ENCODE measurements around the gene PDCD11.
"Not testable (repeated sequence)": the region's sequence is repeated elsewhere in the genome, so short reads cannot be mapped to it uniquely, and the experiment has no call there.

Gene PDCD11

GRCh38 chr10:103396067-103396788, at the start of gene PDCD11, which contains the start of gene ATP5MK:
TSS of gene PDCD11 (plus strand) at chr10:103396626. CDS start at chr10:103398427, 1,801 bp downstream.
TSS of gene ATP5MK (minus strand) at chr10:103396475. CDS start at chr10:103392457, 4,018 bp downstream.
- FAIRE-seq (peak; percentile 100), DNase-seq (ENCODE audit: extremely low spot score, insufficient read length, low read depth) (peak; percentile 92)

GRCh38 chr10:103350175-103350516, 46.3 kb upstream of the PDCD11 start:
- FAIRE-seq (no peak), DNase-seq (ENCODE audit: extremely low spot score, insufficient read length, low read depth) (no peak)

GRCh38 chr10:103350517-103351260, 45.7 kb upstream of the PDCD11 start, which contains the start of gene PCGF6:
TSS of gene PCGF6 (minus strand) at chr10:103351140. CDS start at chr10:103351066, 74 bp downstream.
- FAIRE-seq, result peak; percentile 77
- DNase-seq (ENCODE audit: extremely low spot score, insufficient read length, low read depth), result peak; percentile 93

GRCh38 chr10:103353281-103353680, 43.1 kb upstream of the PDCD11 start:
- no peak for DNase-seq (ENCODE audit: extremely low spot score, insufficient read length, low read depth)

GRCh38 chr10:103354567-103354966, 41.9 kb upstream of the PDCD11 start:
- not testable (repeated sequence) for FAIRE-seq; DNase-seq (ENCODE audit: extremely low spot score, insufficient read length, low read depth)

More at GRCh38 chr10:103353281-103353680, 43.1 kb upstream of the PDCD11 start:
- no peak for FAIRE-seq

GRCh38 chr10:103355906-103356599, 40.4 kb upstream of the PDCD11 start:
- DNase-seq (ENCODE audit: extremely low spot score, insufficient read length, low read depth) (no peak), FAIRE-seq (no peak)

- not testable (repeated sequence) for FAIRE-seq; DNase-seq (ENCODE audit: extremely low spot score, insufficient read length, low read depth)
Observed at GRCh38 chr10:103359493-103359892, 36.9 kb upstream of the PDCD11 start.

- not testable (repeated sequence) for FAIRE-seq; DNase-seq (ENCODE audit: extremely low spot score, insufficient read length, low read depth)
Observed at GRCh38 chr10:103360791-103361190, 35.6 kb upstream of the PDCD11 start.

- DNase-seq (ENCODE audit: extremely low spot score, insufficient read length, low read depth), result no peak
- FAIRE-seq, result no peak
Observed at GRCh38 chr10:103367379-103367781, 29.0 kb upstream of the PDCD11 start.

- FAIRE-seq (peak; percentile 98), DNase-seq (ENCODE audit: extremely low spot score, insufficient read length, low read depth) (peak; percentile 83)
Observed at GRCh38 chr10:103367782-103368518, 28.5 kb upstream of the PDCD11 start, which contains the start of gene TAF5. TSS of gene TAF5 (plus strand) at chr10:103367976. CDS start at chr10:103367990, 14 bp downstream.

GRCh38 chr10:103373544-103373943, 22.9 kb upstream of the PDCD11 start:
- DNase-seq (ENCODE audit: extremely low spot score, insufficient read length, low read depth) (no peak), FAIRE-seq (no peak)

GRCh38 chr10:103374263-103374662, 22.2 kb upstream of the PDCD11 start:
- no peak for DNase-seq (ENCODE audit: extremely low spot score, insufficient read length, low read depth)
- no peak for FAIRE-seq

GRCh38 chr10:103382769-103383168, 13.7 kb upstream of the PDCD11 start:
- FAIRE-seq (peak; percentile 74), DNase-seq (ENCODE audit: extremely low spot score, insufficient read length, low read depth) (no peak)

GRCh38 chr10:103394180-103394579, 2.2 kb upstream of the PDCD11 start:
- FAIRE-seq (no peak), DNase-seq (ENCODE audit: extremely low spot score, insufficient read length, low read depth) (no peak)

GRCh38 chr10:103395754-103396066, 716 bp upstream of the PDCD11 start:
- DNase-seq (ENCODE audit: extremely low spot score, insufficient read length, low read depth), result no peak

GRCh38 chr10:103396789-103397087, 312 bp downstream of the PDCD11 start:
- DNase-seq (ENCODE audit: extremely low spot score, insufficient read length, low read depth) (no peak), FAIRE-seq (no peak)

More at GRCh38 chr10:103395754-103396066, 716 bp upstream of the PDCD11 start:
- FAIRE-seq, result no peak

GRCh38 chr10:103397191-103397825, 882 bp downstream of the PDCD11 start:
- FAIRE-seq (no peak), DNase-seq (ENCODE audit: extremely low spot score, insufficient read length, low read depth) (no peak)

GRCh38 chr10:103413564-103413963, 17.1 kb downstream of the PDCD11 start:
- FAIRE-seq (no peak), DNase-seq (ENCODE audit: extremely low spot score, insufficient read length, low read depth) (no peak)

GRCh38 chr10:103415581-103415980, 19.2 kb downstream of the PDCD11 start:
- no peak for FAIRE-seq

More at GRCh38 chr10:103415581-103415980, 19.2 kb downstream of the PDCD11 start:
- no peak for DNase-seq (ENCODE audit: extremely low spot score, insufficient read length, low read depth)

Data from GM18507 (cell line).